ENCODE results near the gene CFAP410. TPM values are rescaled to one million over a fixed set of nuclear protein-coding genes. Genes with fewer than 3 reads are reported as not detected.
"Not testable (repeated sequence)": the region's sequence is repeated elsewhere in the genome, so short reads cannot be mapped to it uniquely, and the experiment has no call there.

Gene CFAP410
- total RNA-seq, 1 experiment from 2014 or later: 5.0 TPM

GRCh38 chr21:44289381-44290010, 49.7 kb downstream of the CFAP410 start:
- no peak for DNase-seq (ENCODE audit: extremely low read depth, low read depth)

DNA sequence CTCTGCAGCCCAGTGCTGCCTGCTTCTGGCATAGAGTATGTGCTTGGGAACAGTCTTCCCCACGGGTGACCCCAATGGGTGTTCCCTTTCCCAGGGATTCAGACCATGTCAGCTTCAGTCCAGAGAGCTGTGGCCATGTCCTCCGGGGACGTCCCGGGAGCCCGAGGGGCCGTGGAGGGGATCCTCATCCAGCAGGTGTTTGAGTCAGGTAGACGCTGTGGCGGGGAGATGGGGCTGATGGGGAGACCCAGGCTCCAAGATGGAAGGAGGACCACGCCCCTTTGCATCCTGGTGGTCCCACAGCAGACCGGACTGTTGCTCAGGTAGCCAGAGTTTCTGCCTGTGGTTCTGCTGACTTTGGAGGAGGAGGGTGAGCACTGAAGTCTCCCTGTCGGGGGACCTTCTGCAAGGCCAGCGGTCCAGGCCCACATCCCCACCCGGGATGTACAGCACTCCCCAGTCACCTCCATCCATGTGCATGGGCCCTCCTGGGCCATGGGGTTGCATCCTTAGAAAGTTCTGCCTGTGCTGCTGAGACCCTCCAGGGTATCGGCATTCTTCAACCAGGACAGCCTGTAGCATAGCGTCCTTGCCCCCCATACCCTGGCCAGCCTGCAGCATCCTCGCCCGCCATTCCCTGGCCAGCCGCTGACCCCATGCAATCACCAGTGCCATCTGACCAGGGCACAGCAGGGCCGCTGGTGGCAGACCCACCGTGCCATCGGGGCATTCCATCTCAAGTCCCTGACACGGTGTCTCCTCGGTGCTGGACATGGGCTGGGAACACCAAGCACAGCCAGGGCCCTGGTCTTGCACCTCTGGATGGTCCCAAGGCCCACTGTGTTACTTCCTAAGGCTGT, 50.7 kb downstream of the CFAP410 start:
- DNase-seq (ENCODE audit: extremely low read depth, low read depth): no peak

DNA sequence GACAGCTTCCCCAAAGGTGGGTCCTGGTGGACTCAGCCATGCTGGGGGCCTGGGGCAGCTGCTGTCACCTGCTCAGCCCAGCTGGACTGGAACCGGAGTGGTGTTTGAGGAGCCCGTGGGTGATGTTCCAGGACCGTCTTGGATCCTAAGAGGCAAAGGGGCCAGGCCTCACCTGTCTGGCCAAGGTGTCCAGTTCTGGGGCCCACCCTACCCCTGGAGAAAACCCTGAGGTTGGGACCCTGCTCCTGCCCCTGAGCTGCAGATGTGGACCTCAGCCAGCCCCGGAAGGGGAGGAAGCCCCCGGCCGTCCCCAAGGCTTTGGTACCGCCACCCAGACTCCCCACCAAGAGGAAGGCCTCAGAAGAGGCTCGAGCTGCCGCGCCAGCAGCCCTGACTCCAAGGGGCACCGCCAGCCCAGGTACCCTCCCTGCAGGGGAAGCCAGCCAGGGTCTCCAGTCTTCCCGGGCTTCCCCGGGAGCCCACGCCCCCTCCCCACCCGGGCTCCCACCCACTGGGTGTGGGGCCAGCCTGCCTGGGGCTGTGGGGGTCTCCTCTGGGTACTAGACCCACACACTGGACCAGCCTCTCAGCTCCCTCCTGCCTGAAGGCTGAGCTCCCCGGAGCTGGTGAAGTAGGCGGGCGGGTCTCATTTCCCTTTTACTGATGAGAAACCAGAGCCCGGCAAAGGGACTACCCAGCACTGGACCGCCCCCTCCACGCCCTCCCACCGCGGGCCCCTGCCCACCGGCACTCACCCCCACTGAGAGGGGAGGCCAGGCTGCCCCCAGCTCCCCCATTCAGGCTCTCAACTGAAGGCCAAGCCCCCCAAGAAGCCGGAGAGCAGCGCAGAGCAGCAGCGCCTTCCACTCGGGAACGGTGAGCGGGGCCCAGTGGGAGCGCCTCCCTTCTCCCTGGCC, 52.2 kb downstream of the CFAP410 start:
- DNase-seq (ENCODE audit: extremely low read depth, low read depth): no peak

GRCh38 chr21:44286086-44286715, 53.0 kb downstream of the CFAP410 start:
- no peak for DNase-seq (ENCODE audit: extremely low read depth, low read depth)

DNA sequence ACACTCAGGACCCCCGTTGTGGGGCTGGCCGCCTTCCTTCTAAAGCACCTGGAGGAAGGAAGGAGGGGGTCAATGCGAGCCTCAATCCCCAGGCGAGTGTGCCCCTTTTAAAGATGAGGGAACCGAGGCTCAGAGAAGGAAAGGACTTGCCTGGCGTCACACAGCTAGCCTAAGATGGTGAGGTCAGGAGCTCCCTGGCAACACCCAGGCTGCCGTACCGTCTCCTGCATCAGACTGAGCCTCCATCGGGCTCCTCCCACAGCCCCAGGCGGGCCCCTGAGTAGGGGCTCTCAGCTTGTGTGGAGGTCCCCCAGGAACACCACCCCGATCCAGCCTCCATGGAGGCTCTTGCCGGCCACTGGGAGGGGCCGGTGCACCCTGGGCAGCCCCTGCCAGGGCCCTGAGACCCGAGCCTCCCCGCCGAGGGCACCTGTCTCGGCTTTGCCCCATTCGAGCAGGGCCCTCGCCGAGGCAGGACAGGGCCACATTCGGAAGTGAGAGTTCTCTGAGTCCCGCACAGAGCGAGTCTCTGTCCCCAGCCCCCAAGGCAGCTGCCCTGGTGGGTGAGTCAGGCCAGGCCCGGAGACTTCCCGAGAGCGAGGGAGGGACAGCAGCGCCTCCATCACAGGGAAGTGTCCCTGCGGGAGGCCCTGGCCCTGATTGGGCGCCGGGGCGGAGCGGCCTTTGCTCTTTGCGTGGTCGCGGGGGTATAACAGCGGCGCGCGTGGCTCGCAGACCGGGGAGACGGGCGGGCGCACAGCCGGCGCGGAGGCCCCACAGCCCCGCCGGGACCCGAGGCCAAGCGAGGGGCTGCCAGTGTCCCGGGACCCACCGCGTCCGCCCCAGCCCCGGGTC, 53.8 kb downstream of the CFAP410 start, which contains the start of gene AIRE:
Gene AIRE, plus strand, starts transcription at position 739 of the 855 bp plus-strand sequence. CDS start 131 bp downstream, outside the sequence.
- DNase-seq (ENCODE audit: extremely low read depth, low read depth): no peak

DNA sequence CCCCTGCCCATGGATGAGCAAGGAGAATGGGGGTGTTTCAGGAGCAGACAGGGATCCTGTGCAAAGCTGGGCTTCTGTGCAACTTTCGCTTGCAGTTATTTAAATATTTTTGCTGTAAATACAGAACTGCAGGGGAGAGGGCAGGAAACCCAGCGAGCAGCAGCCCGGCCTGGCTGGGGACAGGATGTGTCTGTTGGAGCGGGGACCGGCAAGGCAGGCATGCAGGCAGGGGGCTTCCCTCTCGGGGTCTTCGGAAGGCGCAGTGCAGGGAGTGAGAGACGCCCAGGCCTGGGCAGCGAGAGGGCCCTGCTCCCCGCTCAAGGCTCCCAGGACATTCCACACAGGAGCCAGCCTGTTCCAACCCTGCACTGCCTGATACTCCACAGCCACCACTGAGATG, 55.2 kb downstream of the CFAP410 start:
- DNase-seq (ENCODE audit: extremely low read depth, low read depth): no peak

- not testable (repeated sequence) for DNase-seq (ENCODE audit: extremely low read depth, low read depth)
Observed at GRCh38 chr21:44283211-44283785, 55.9 kb downstream of the CFAP410 start.

GRCh38 chr21:44282370-44282769, 56.8 kb downstream of the CFAP410 start:
- DNase-seq (ENCODE audit: extremely low read depth, low read depth): no peak

DNA sequence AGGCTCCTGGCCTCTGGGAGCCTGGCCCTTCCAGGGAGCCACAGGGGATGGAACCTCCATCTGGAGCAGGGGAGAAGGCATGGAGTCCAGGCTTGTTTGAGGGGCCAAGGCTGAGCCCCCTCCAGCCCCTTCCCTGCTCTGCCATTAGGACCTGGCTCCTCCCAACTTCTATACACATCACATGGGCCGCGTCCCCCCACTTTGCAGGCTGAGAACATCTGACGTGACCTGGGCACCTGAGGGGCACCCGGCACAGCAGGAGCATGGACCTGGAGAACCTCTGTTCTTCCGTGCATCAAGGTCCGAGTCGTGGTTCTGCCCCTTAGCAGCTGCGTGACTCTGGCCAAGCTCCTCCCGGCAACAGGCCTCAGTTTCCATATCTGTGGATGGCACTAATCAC, 57.4 kb downstream of the CFAP410 start:
- DNase-seq (ENCODE audit: extremely low read depth, low read depth): no peak

- no peak for DNase-seq (ENCODE audit: extremely low read depth, low read depth)
Observed at GRCh38 chr21:44279354-44280260, 59.6 kb downstream of the CFAP410 start.

Other genes starting within 250 kb of the CFAP410 start
- gene PWP2, start 232.0 kb downstream of the CFAP410 start, total RNA-seq (2014; rRNA removed; shearing (Covaris generic)): 2.2 and 2.5 TPM in 2 replicates
- 2.8 and 3.5 TPM in 2 replicates for gene GATD3, start 205.7 kb downstream of the CFAP410 start, total RNA-seq (2014; rRNA removed; shearing (Covaris generic))
- gene ICOSLG, start 98.4 kb downstream of the CFAP410 start, total RNA-seq (2014; rRNA removed; shearing (Covaris generic)): 0.40 and 0.47 TPM in 2 replicates
- not detected in 2 replicates for gene DNMT3L, start 77.5 kb downstream of the CFAP410 start, total RNA-seq (2014; rRNA removed; shearing (Covaris generic))
- not detected in 2 replicates for gene AIRE, start 53.5 kb downstream of the CFAP410 start, total RNA-seq (2014; rRNA removed; shearing (Covaris generic))
- gene PFKL, start 39.3 kb downstream of the CFAP410 start, total RNA-seq (2014; rRNA removed; shearing (Covaris generic)): 70.8 and 71.0 TPM in 2 replicates
- 5.7 and 6.8 TPM in 2 replicates for gene TRPM2, start 14.2 kb upstream of the CFAP410 start, total RNA-seq (2014; rRNA removed; shearing (Covaris generic))
- 0.47 and 0.92 TPM in 2 replicates for gene LRRC3, start 116.1 kb upstream of the CFAP410 start, total RNA-seq (2014; rRNA removed; shearing (Covaris generic))
- gene KRTAP10-1, start 200.8 kb upstream of the CFAP410 start, total RNA-seq (2014; rRNA removed; shearing (Covaris generic)): not detected in 2 replicates
- gene KRTAP10-2, start 212.1 kb upstream of the CFAP410 start, total RNA-seq (2014; rRNA removed; shearing (Covaris generic)): not detected in 2 replicates
- not detected in 2 replicates for gene KRTAP10-3, start 219.4 kb upstream of the CFAP410 start, total RNA-seq (2014; rRNA removed; shearing (Covaris generic))
- gene KRTAP10-4, start 234.3 kb upstream of the CFAP410 start, total RNA-seq (2014; rRNA removed; shearing (Covaris generic)): not detected in 2 replicates
- gene KRTAP10-5, start 241.2 kb upstream of the CFAP410 start, total RNA-seq (2014; rRNA removed; shearing (Covaris generic)): not detected in 2 replicates

Data from NCI-H460 (cell line).